ENCODE results near the gene CKAP5. TPM values are rescaled to one million over a fixed set of nuclear protein-coding genes. Genes with fewer than 3 reads are reported as not detected.

Gene CKAP5
- total RNA-seq, 2 experiments from 2014 or later, result 161 to 243 TPM

GRCh38 chr11:46776878-46777277 lies 69.2 kb downstream of the CKAP5 start:
- H3K4me2 ChIP-seq (ENCODE audit: low read length), result no peak overlapping the region
- H3K79me2 ChIP-seq (ENCODE audit: insufficient read depth, low read depth, low read length), result no peaks in the 10 kb centered on the region
- CTCF ChIA-PET (ENCODE audit: unreplicated experiment), result no interaction called here
- H3K27ac ChIP-seq (ENCODE audit: low read depth, low read length, poor library complexity, severe bottlenecking), result no peak overlapping the region
- no peak overlapping the region for H2AFZ ChIP-seq (ENCODE audit: low read length)
- BruUV-seq (replicated peaks), result no TSS peak
- H4K20me1 ChIP-seq (ENCODE audit: insufficient read depth, low read length), result no peaks in the 10 kb centered on the region
- H3K36me3 ChIP-seq (ENCODE audit: insufficient read depth, low read length), result peaks cover 91% of the 10 kb centered on the region
- no peak for DNase-seq (ENCODE audit: low spot score)
- no peaks in the 10 kb centered on the region for H3K9me3 ChIP-seq (ENCODE audit: low read length)
- no peaks in the 10 kb centered on the region for H3K4me1 ChIP-seq (ENCODE audit: insufficient read depth, low read length, poor library complexity, severe bottlenecking)
- intact Hi-C loops (cut with micrococcal nuclease; ENCODE audit: unreplicated experiment), result no loop called here
- POLR2A ChIA-PET, result interaction anchor here (0.7 kb wide), 1 partner anchor 35 kb away, joined by 4 read pairs; no protein-coding TSS in a partner anchor
- H3K9me2 ChIP-seq (ENCODE audit: insufficient read depth, low read length), result no peaks in the 10 kb centered on the region
- H3K4me3 ChIP-seq (ENCODE audit: low read depth, low read length, poor library complexity, severe bottlenecking), result no peak overlapping the region
- TF ChIP-seq EZH2phosphoT487 (IDR thresholded peaks at IDR 0.05; ENCODE audit: borderline replicate concordance, low read depth, low read length) (no peak), CTCF (conservative IDR thresholded peaks at IDR 0.05; ENCODE audit: low read length) (no peak)

- DNase-seq (ENCODE audit: low spot score), result no peak
- ChIA-PET CTCF (ENCODE audit: unreplicated experiment) (no interaction called here), POLR2A (interaction anchor here (0.5 to 1.0 kb wide), 3 partner anchors 11 to 126 kb away, joined by 3 to 4 read pairs (median 3); no protein-coding TSS in a partner anchor)
- no TSS peak for BruUV-seq (replicated peaks)
- H3K4me2 ChIP-seq (ENCODE audit: low read length), result no peak overlapping the region
- H3K4me3 ChIP-seq (ENCODE audit: low read depth, low read length, poor library complexity, severe bottlenecking), result no peak overlapping the region
- H3K36me3 ChIP-seq (ENCODE audit: insufficient read depth, low read length), result peaks cover 91% of the 10 kb centered on the region
- intact Hi-C loops (cut with micrococcal nuclease; ENCODE audit: unreplicated experiment), result no loop called here
- H3K4me1 ChIP-seq (ENCODE audit: insufficient read depth, low read length, poor library complexity, severe bottlenecking), result no peaks in the 10 kb centered on the region
- H3K79me2 ChIP-seq (ENCODE audit: insufficient read depth, low read depth, low read length), result no peaks in the 10 kb centered on the region
- no peaks in the 10 kb centered on the region for H3K9me2 ChIP-seq (ENCODE audit: insufficient read depth, low read length)
- no peak overlapping the region for H3K27ac ChIP-seq (ENCODE audit: low read depth, low read length, poor library complexity, severe bottlenecking)
- H3K9me3 ChIP-seq (ENCODE audit: low read length), result no peaks in the 10 kb centered on the region
- TF ChIP-seq CTCF (conservative IDR thresholded peaks at IDR 0.05; ENCODE audit: low read length), result no peak
- no peak for TF ChIP-seq EZH2phosphoT487 (IDR thresholded peaks at IDR 0.05; ENCODE audit: borderline replicate concordance, low read depth, low read length)
- no peaks in the 10 kb centered on the region for H4K20me1 ChIP-seq (ENCODE audit: insufficient read depth, low read length)
- no peak overlapping the region for H2AFZ ChIP-seq (ENCODE audit: low read length)
These were observed 76.4 kb downstream of the CKAP5 start for GRCh38 chr11:46769636-46770221.

- ChIA-PET CTCF (ENCODE audit: unreplicated experiment) (no interaction called here), POLR2A (interaction anchor here (0.6 to 0.8 kb wide), 2 partner anchors 60 to 65 kb away, joined by 4 to 5 read pairs; no protein-coding TSS in a partner anchor)
- DNase-seq (ENCODE audit: low spot score), result no peak
- BruUV-seq (replicated peaks), result no TSS peak
- H3K36me3 ChIP-seq (ENCODE audit: insufficient read depth, low read length), result peaks cover 98% of the 10 kb centered on the region
- no peaks in the 10 kb centered on the region for H3K9me3 ChIP-seq (ENCODE audit: low read length)
- intact Hi-C loops (cut with micrococcal nuclease; ENCODE audit: unreplicated experiment), result no loop called here
- H3K4me1 ChIP-seq (ENCODE audit: insufficient read depth, low read length, poor library complexity, severe bottlenecking), result no peaks in the 10 kb centered on the region
- H3K9me2 ChIP-seq (ENCODE audit: insufficient read depth, low read length), result no peaks in the 10 kb centered on the region
- no peak overlapping the region for H2AFZ ChIP-seq (ENCODE audit: low read length)
- TF ChIP-seq CTCF (conservative IDR thresholded peaks at IDR 0.05; ENCODE audit: low read length), result no peak
- TF ChIP-seq EZH2phosphoT487 (IDR thresholded peaks at IDR 0.05; ENCODE audit: borderline replicate concordance, low read depth, low read length), result no peak
- no peak overlapping the region for H3K27ac ChIP-seq (ENCODE audit: low read depth, low read length, poor library complexity, severe bottlenecking)
- H3K4me3 ChIP-seq (ENCODE audit: low read depth, low read length, poor library complexity, severe bottlenecking), result no peak overlapping the region
- no peak overlapping the region for H3K4me2 ChIP-seq (ENCODE audit: low read length)
- no peaks in the 10 kb centered on the region for H4K20me1 ChIP-seq (ENCODE audit: insufficient read depth, low read length)
- H3K79me2 ChIP-seq (ENCODE audit: insufficient read depth, low read depth, low read length), result no peaks in the 10 kb centered on the region
These were observed 79.4 kb downstream of the CKAP5 start for GRCh38 chr11:46766656-46767055.
